Measurements from ENCODE around the gene INSYN2B. TPM values are rescaled to one million over a fixed set of nuclear protein-coding genes. Genes with fewer than 3 reads are reported as not detected.

INSYN2B gene
- total RNA-seq, 3 donors from 2014 or later = 0.16 TPM; not detected in 2

DNA sequence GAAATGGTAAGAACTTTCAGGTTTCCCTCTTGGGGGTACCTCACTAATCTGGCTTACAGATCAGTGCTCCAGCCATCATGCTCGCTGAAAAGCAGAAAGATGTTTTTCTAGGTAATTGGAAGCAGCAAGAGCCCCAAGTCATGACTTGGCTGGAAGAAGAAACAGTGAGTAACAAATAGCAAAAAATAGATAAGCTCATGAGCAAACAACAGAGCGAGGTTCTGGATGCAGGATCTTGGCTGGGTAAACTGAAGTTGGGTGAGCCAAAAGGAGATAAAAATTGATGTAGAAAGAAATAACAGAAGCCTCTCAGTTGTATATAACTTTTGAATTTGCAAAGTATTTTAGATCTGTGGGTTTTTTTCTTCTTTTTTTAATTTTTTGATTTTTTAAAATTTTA, 110.1 kb downstream of the INSYN2B start:
- H3K4me1 ChIP-seq (ENCODE audit: low read depth) = no peaks in the 10 kb centered on the region
- H3K36me3 ChIP-seq (ENCODE audit: low read depth) = no peaks in the 10 kb centered on the region
- ATAC-seq (no peak), DNase-seq (no peak)
- no peaks in the 10 kb centered on the region for H3K9me3 ChIP-seq
- TF ChIP-seq, protein P1, sequence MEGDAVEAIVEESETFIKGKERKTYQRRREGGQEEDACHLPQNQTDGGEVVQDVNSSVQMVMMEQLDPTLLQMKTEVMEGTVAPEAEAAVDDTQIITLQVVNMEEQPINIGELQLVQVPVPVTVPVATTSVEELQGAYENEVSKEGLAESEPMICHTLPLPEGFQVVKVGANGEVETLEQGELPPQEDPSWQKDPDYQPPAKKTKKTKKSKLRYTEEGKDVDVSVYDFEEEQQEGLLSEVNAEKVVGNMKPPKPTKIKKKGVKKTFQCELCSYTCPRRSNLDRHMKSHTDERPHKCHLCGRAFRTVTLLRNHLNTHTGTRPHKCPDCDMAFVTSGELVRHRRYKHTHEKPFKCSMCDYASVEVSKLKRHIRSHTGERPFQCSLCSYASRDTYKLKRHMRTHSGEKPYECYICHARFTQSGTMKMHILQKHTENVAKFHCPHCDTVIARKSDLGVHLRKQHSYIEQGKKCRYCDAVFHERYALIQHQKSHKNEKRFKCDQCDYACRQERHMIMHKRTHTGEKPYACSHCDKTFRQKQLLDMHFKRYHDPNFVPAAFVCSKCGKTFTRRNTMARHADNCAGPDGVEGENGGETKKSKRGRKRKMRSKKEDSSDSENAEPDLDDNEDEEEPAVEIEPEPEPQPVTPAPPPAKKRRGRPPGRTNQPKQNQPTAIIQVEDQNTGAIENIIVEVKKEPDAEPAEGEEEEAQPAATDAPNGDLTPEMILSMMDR (IDR thresholded peaks at IDR 0.05) = no peak
- no peak overlapping the region for H3K4me3 ChIP-seq
- intact Hi-C loops (cut with DNase I, micrococcal nuclease) = no loop called here

DNA sequence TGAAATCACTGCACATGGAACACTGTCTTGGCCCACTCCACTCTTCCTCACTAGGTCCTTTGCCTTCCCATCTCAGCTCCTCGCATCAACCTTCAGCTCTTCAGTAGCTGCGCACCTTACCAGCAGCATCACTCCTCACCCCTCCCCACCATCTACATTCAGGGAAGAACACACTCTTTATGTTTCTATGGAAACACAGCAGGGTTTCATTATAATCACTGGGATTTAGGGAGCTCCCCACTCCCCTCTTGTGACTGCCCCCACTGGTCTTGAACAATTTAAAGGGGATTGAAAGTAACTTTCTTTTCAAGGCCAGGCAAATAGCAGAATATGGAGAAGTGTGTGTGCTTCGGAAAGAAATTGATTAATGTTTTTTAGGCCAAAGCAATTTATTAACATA, 111.2 kb downstream of the INSYN2B start:
- H3K4me3 ChIP-seq = no peak overlapping the region
- DNase-seq (no peak), ATAC-seq (no peak)
- no peaks in the 10 kb centered on the region for H3K36me3 ChIP-seq (ENCODE audit: low read depth)
- intact Hi-C loops (cut with DNase I, micrococcal nuclease) = no loop called here
- no peaks in the 10 kb centered on the region for H3K4me1 ChIP-seq (ENCODE audit: low read depth)
- TF ChIP-seq, protein P1 (IDR thresholded peaks at IDR 0.05) = no peak
- H3K9me3 ChIP-seq = no peaks in the 10 kb centered on the region

DNA sequence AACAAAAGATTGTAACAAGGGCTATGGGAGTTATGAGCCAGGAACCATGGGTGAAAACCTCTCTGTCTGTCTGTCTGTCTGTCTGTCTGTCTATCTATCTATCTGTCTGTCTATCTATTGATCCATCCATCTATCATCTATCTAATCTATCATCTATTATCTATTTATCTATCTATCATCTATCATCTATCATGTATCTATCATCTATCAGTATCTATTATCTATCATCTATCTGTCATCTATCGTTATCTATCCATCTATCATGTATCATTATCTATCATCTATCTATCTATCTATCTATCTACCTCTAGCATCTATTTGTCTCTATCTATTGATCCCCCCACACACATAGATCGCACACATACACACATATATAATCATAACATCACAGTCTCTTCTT, 112.9 kb downstream of the INSYN2B start:
- Histone ChIP-seq H3K4me1 (ENCODE audit: low read depth) (no peaks in the 10 kb centered on the region), H3K9me3 (no peaks in the 10 kb centered on the region), H3K36me3 (ENCODE audit: low read depth) (no peaks in the 10 kb centered on the region), H3K4me3 (no peak overlapping the region)
- DNase-seq (no peak), ATAC-seq (no peak)
- TF ChIP-seq, protein P1 (IDR thresholded peaks at IDR 0.05) = no peak
- intact Hi-C loops (cut with DNase I, micrococcal nuclease) = no loop called here

DNA sequence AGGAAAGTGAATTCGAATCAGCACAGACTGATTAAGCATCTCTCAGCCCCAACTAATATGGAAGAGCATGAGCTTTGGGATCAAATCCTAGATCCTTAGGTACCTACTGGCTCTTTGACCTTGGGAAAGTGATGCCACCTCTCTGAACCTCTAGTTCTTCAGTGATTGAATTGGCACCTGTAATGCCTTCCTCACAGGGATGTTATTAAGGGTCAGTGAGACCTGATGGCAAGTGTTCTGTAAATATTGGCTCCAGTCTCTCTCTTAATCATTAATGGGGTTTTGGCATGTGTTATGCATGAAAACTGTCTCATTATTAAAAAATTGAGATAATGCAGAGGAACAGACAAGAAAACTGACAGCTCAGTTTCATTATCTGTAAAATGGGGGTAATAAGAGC, 115.8 kb downstream of the INSYN2B start:
- ATAC-seq (no peak), DNase-seq (no peak)
- TF ChIP-seq, protein P1 (IDR thresholded peaks at IDR 0.05) = no peak
- H3K4me1 ChIP-seq (ENCODE audit: low read depth) = no peaks in the 10 kb centered on the region
- no peaks in the 10 kb centered on the region for H3K9me3 ChIP-seq
- H3K4me3 ChIP-seq = no peak overlapping the region
- intact Hi-C loops (cut with DNase I, micrococcal nuclease) = no loop called here
- H3K36me3 ChIP-seq (ENCODE audit: low read depth) = no peaks in the 10 kb centered on the region

GRCh38 chr5:169862391-169862811, 117.9 kb downstream of the INSYN2B start:
- intact Hi-C loops (cut with DNase I, micrococcal nuclease) = no loop called here
- H3K4me3 ChIP-seq = no peak overlapping the region
- ATAC-seq = no peak
- no peaks in the 10 kb centered on the region for H3K36me3 ChIP-seq (ENCODE audit: low read depth)
- H3K4me1 ChIP-seq (ENCODE audit: low read depth) = no peaks in the 10 kb centered on the region
- no peaks in the 10 kb centered on the region for H3K9me3 ChIP-seq
- no peak for DNase-seq
- TF ChIP-seq, protein P1 (IDR thresholded peaks at IDR 0.05) = no peak

- Histone ChIP-seq H3K4me3 (no peak overlapping the region), H3K4me1 (ENCODE audit: low read depth) (no peaks in the 10 kb centered on the region), H3K9me3 (no peaks in the 10 kb centered on the region), H3K36me3 (ENCODE audit: low read depth) (no peaks in the 10 kb centered on the region)
- intact Hi-C loops (cut with DNase I, micrococcal nuclease) = no loop called here
- ATAC-seq (no peak), DNase-seq (no peak)
- TF ChIP-seq, protein P1 (IDR thresholded peaks at IDR 0.05) = no peak
Observed at GRCh38 chr5:169861934-169862333, 118.4 kb downstream of the INSYN2B start.

Data from mucosa of descending colon (tissue), 3 donors.